ENCODE data around the gene DDAH2. TPM values are rescaled to one million over a fixed set of nuclear protein-coding genes. Genes with fewer than 3 reads are reported as not detected.
A peak's percentile ranks its signal among the peaks of the same experiment; 100 is the strongest.

The DDAH2 gene
- total RNA-seq, 2 donors from 2014 or later = 136 TPM

- TF ChIP-seq CTCF (IDR thresholded peaks at IDR 0.05) = no peak
- Histone ChIP-seq H3K36me3 (peaks cover 17% of the 10 kb centered on the region), H3K9me3 (no peaks in the 10 kb centered on the region), H3K27ac (no peak overlapping the region), H3K4me3 (peak overlapping the region; percentile 46), H3K4me1 (ENCODE audit: control insufficient read depth in 1 of 2, low read depth in 2 of 2) (peaks cover 6 to 9% of the 10 kb centered on the region in 2 donors), H3K27me3 (replicated peaks; ENCODE audit: insufficient read depth) (no peaks in the 10 kb centered on the region)
- ATAC-seq (ENCODE audit: insufficient number of reproducible peaks, low FRiP score, low read depth) = no peak
- no peak for DNase-seq (ENCODE audit: low spot score)
These were observed 47.4 kb upstream of the DDAH2 start for GRCh38 chr6:31776485-31776988.

DNA sequence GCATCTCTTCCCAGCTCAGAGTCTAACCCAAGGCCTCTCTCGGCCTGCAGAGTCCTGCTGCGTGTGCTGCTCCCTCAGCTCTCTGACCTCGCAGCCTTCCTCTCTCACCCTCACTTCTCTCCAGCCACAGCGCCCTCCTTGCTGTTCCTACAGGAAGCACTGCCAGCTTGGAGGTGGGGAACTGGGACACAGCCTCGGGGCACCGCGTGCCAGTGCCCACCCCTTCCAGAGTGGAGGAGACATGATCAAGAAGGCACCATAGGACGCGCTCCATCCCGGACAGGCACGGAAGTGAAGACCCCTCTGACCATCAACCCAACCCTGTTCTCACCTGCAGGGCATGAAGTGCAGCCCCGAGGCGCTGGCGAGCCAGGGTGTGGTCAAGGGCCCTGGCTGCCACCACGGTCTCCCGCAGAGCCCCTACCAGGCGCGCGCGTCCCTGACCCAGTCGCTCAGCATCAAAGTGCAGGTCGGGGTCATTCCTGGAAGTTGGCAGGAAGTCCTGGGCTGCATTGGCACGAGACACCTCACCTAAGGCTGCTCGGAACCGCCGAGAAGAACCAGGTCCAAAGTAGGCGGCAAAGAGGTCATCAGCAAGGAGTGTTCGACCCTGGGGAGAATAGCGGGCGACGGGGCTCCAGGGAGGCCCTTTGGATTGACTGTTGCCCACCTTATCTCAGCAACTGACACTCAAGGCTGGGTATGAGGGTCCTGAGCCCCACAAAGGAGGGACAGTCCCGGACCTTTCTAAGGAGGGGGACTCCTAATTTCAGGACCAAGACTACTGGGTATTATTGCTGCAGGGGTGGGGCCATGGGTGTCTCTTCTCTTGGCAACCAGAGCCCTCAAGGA, 46.8 kb upstream of the DDAH2 start:
- ATAC-seq (ENCODE audit: insufficient number of reproducible peaks, low FRiP score, low read depth) (no peak), DNase-seq (ENCODE audit: low spot score) (no peak)
- H3K27me3 ChIP-seq (replicated peaks; ENCODE audit: insufficient read depth) = no peaks in the 10 kb centered on the region
- TF ChIP-seq CTCF (IDR thresholded peaks at IDR 0.05) = no peak
- H3K4me3 ChIP-seq = no peak overlapping the region
- peaks cover 12% of the 10 kb centered on the region for H3K36me3 ChIP-seq
- H3K9me3 ChIP-seq = no peaks in the 10 kb centered on the region
- H3K27ac ChIP-seq = no peak overlapping the region
- H3K4me1 ChIP-seq (ENCODE audit: control insufficient read depth in 1 of 2, low read depth in 2 of 2) = peaks cover 6 to 9% of the 10 kb centered on the region in 2 donors

DNA sequence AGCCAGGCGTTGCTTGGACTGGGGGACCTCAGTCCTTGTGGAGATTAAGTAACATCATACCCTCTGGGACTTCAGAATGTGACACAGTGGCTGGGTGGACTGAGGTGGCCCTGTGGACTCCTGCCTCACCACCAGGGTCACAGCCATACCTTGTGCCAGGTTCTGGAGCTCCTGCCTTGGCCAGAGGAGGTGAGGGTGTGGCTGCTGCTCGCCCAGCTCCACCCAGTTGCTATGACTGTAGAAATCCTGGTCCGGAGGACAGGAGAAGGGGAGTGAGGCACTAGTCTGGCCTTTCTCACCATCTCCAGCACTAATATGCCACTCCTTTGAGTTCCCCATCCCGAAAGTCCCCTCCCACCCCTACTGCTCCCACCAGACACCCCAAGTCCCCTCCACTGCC, 46.1 kb upstream of the DDAH2 start:
- no peak for ATAC-seq (ENCODE audit: insufficient number of reproducible peaks, low FRiP score, low read depth)
- no peak for DNase-seq (ENCODE audit: low spot score)

DNA sequence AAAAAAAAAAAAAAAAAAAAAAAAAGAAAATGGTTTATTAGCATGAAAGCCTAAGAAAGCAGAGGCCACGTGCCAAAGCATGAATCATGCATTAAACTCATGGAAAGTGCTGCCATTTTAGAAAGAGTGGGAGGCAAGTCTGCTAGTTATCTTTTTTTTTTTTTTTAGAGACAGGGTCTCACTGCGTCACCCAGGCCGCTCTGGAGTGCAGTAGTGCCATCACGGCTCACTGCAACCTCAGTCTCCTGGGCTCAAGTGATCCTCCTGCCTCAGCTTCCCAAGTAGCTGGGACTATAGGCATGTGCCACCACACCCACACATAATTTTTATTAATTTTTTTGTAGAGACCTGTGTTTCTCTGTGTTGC, 42.9 kb upstream of the DDAH2 start:
- ATAC-seq (ENCODE audit: insufficient number of reproducible peaks, low FRiP score, low read depth) (no peak), DNase-seq (ENCODE audit: low spot score) (no peak)
- no peak overlapping the region for H3K4me3 ChIP-seq
- no peaks in the 10 kb centered on the region for H3K9me3 ChIP-seq
- no peaks in the 10 kb centered on the region for H3K27me3 ChIP-seq (replicated peaks; ENCODE audit: insufficient read depth)
- H3K36me3 ChIP-seq = no peaks in the 10 kb centered on the region
- H3K27ac ChIP-seq = no peak overlapping the region
- peaks cover 2 to 5% of the 10 kb centered on the region in 2 donors for H3K4me1 ChIP-seq (ENCODE audit: control insufficient read depth in 1 of 2, low read depth in 2 of 2)
- TF ChIP-seq CTCF (IDR thresholded peaks at IDR 0.05) = no peak

More for the DNA sequence above, 46.1 kb upstream of the DDAH2 start:
- peaks cover 5% of the 10 kb centered on the region for H3K36me3 ChIP-seq
- H3K27ac ChIP-seq = no peak overlapping the region
- TF ChIP-seq CTCF (IDR thresholded peaks at IDR 0.05) = no peak
- peaks cover 6 to 9% of the 10 kb centered on the region in 2 donors for H3K4me1 ChIP-seq (ENCODE audit: control insufficient read depth in 1 of 2, low read depth in 2 of 2)
- no peak overlapping the region for H3K4me3 ChIP-seq
- H3K27me3 ChIP-seq (replicated peaks; ENCODE audit: insufficient read depth) = no peaks in the 10 kb centered on the region
- no peaks in the 10 kb centered on the region for H3K9me3 ChIP-seq

DNA sequence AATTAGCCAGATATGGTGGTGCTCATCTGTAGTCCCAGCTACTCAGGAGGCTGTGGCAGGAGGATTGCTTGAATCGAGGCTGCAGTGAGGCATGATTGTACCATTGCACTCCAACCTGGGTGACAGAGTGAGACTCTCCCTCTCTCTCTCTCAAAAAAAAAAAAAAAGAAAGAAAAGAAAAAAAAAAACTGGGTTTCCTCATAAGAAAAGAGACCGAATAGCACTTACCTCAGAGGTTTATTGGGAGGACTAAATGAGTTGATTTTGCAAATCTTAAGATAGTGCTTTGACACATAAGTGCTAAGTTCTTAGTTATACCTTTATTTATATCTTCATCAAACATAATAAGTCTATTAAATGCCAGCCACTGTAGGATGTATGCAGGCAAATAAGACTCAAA, 41.8 kb upstream of the DDAH2 start:
- DNase-seq (ENCODE audit: low spot score) = no peak
- Histone ChIP-seq H3K36me3 (no peaks in the 10 kb centered on the region), H3K27ac (no peak overlapping the region), H3K9me3 (no peaks in the 10 kb centered on the region), H3K4me3 (no peak overlapping the region), H3K27me3 (replicated peaks; ENCODE audit: insufficient read depth) (no peaks in the 10 kb centered on the region), H3K4me1 (ENCODE audit: control insufficient read depth in 1 of 2, low read depth in 2 of 2) (peaks cover 2 to 7% of the 10 kb centered on the region in 2 donors)
- TF ChIP-seq CTCF (IDR thresholded peaks at IDR 0.05) = no peak
- ATAC-seq (ENCODE audit: insufficient number of reproducible peaks, low FRiP score, low read depth) = no peak
